H1 (cell line): ENCODE results near the gene GRK3. TPM values are rescaled to one million over a fixed set of nuclear protein-coding genes. Genes with fewer than 3 reads are reported as not detected.

ENCODE experiments used
- CTCF ChIA-PET: fragments of 300-600 bp; sonication (Branson Sonifier 250); formaldehyde crosslinking; loops from one replicate; lab custom pipeline; 2021; ENCODE audit not compliant: partially characterized antibody; lab: Charles Lee
- POLR2A ChIA-PET: fragments of 300-600 bp; sonication (Branson Sonifier 250); formaldehyde crosslinking; loops from one replicate; lab custom pipeline; 2021; ENCODE audit warnings: inconsistent platforms; ENCODE audit not compliant: partially characterized antibody; lab: Charles Lee
- DNase-seq, 2 experiments: peaks; one replicate each; pipeline versions ENCODE4 v3.0.0 to v3.0.0-alpha.2; 2010 to 2022; ENCODE audit warnings: low spot score in 2 of 2, low read depth in 1 of 2, mixed read lengths in 1 of 2
- FAIRE-seq: peaks from 2 replicates; lab custom pipeline; 2011; peaks lifted over from hg19 to GRCh38; lab: Jason Lieb, UNC
- H2AFZ ChIP-seq: 2 replicates; pipeline ENCODE4 v1.8.1; 2012; ENCODE audit warnings: low read length, inconsistent platforms
- H2AK5ac ChIP-seq: 2 replicates; pipeline ENCODE4 v1.6.1; 2013; ENCODE audit warnings: low read depth, low read length
- H2BK120ac ChIP-seq: replicated peaks from 2 replicates; pipeline ENCODE3; 2013; ENCODE audit warnings: low read depth, low read length, inconsistent platforms
- H2BK12ac ChIP-seq: 2 replicates; pipeline ENCODE4 v1.6.1; 2013; ENCODE audit warnings: low read depth, low read length
- H2BK15ac ChIP-seq: 2 replicates; pipeline ENCODE4 v1.6.1; 2013; ENCODE audit warnings: low read length
- H2BK20ac ChIP-seq: 2 replicates; pipeline ENCODE4 v1.6.1; 2013; ENCODE audit warnings: low read length
- H2BK5ac ChIP-seq: 2 replicates; pipeline ENCODE4 v1.6.1; 2013; ENCODE audit warnings: low read depth, low read length
- H3K14ac ChIP-seq: 2 replicates; pipeline ENCODE4 v1.6.1; 2013; ENCODE audit warnings: inconsistent platforms; ENCODE audit not compliant: insufficient read length
- H3K18ac ChIP-seq: 2 replicates; pipeline ENCODE4 v1.6.1; 2013; ENCODE audit warnings: low read length; ENCODE audit errors: extremely low read depth
- H3K23ac ChIP-seq: 2 replicates; pipeline ENCODE4 v1.6.1; 2013; ENCODE audit warnings: inconsistent platforms; ENCODE audit not compliant: insufficient read length
- H3K23me2 ChIP-seq: 2 replicates; pipeline ENCODE4 v1.6.1; 2013; ENCODE audit warnings: low read depth, low read length
- H3K27ac ChIP-seq: 2 replicates; pipeline ENCODE4 v1.6.1; 2011; ENCODE audit warnings: low read depth, low read length, inconsistent platforms
- H3K27me3 ChIP-seq, 4 experiments: replicated peaks in 1 of 4; 1 replicate in 1 of 4; 2 replicates in 3 of 4; pipeline versions ENCODE4 v1.6.1 to v1.8.1; 2011 to 2013; ENCODE audit warnings: low read length in 3 of 4, mild to moderate bottlenecking in 3 of 4, inconsistent platforms in 2 of 4, mixed read lengths in 2 of 4, moderate library complexity in 1 of 4; ENCODE audit not compliant: control insufficient read depth in 3 of 4, insufficient read depth in 3 of 4; ENCODE audit errors: extremely low read depth in 1 of 4
- H3K36me3 ChIP-seq, 4 experiments: 2 replicates each; pipeline versions ENCODE4 v1.6.1 to v1.8.1; 2011 to 2013; ENCODE audit warnings: mild to moderate bottlenecking in 4 of 4, low read length in 3 of 4, moderate library complexity in 2 of 4, control low read depth in 1 of 4, inconsistent platforms in 1 of 4; ENCODE audit not compliant: insufficient read depth in 4 of 4, control insufficient read depth in 2 of 4
- H3K4ac ChIP-seq: replicated peaks from 2 replicates; pipeline ENCODE3; 2013; ENCODE audit warnings: low read length, low read depth, mixed read lengths, inconsistent platforms; ENCODE audit not compliant: insufficient read length
- H3K4me1 ChIP-seq, 4 experiments: replicated peaks in 1 of 4; 1 replicate in 1 of 4; 2 replicates in 3 of 4; pipeline versions ENCODE4 v1.6.1 to v1.8.1; 2011 to 2013; ENCODE audit warnings: low read length in 3 of 4, inconsistent platforms in 2 of 4, mixed read lengths in 1 of 4; ENCODE audit not compliant: insufficient read depth in 4 of 4, control insufficient read depth in 3 of 4
- H3K4me2 ChIP-seq, 2 experiments: 2 replicates each; pipeline versions ENCODE4 v1.6.1 to v1.8.1; 2011 to 2013; ENCODE audit warnings: low read depth in 2 of 2, low read length in 2 of 2, control low read depth in 1 of 2, inconsistent platforms in 1 of 2, mild to moderate bottlenecking in 1 of 2; ENCODE audit not compliant: insufficient read depth in 1 of 2
- H3K4me3 ChIP-seq, 4 experiments: fragments of 200-600, 300-600 bp in 1 of 4; sonication (generic), shearing (Covaris generic), sonication (Bioruptor Twin) in 1 of 4; 2 replicates each; pipeline versions ENCODE4 v1.5.1 to v1.8.1; 2011 to 2016; ENCODE audit warnings: low read length in 4 of 4, low read depth in 3 of 4, control low read depth in 2 of 4, inconsistent platforms in 2 of 4, mild to moderate bottlenecking in 2 of 4, mixed read lengths in 1 of 4, moderate library complexity in 1 of 4; ENCODE audit not compliant: insufficient read depth in 2 of 4; ENCODE audit errors: extremely low read depth in 1 of 4
- H3K56ac ChIP-seq: replicated peaks from 2 replicates; pipeline ENCODE3; 2013; ENCODE audit warnings: low read depth, mild to moderate bottlenecking, mixed read lengths, low read length, inconsistent platforms; ENCODE audit not compliant: insufficient read length
- H3K79me1 ChIP-seq: 2 replicates; pipeline ENCODE4 v1.6.1; 2013; ENCODE audit warnings: low read depth, low read length, control low read depth
- H3K79me2 ChIP-seq, 2 experiments: 2 replicates each; pipeline versions ENCODE4 v1.6.1 to v1.8.1; 2012 to 2013; ENCODE audit warnings: low read length in 2 of 2, mild to moderate bottlenecking in 2 of 2, inconsistent platforms in 1 of 2; ENCODE audit not compliant: insufficient read depth in 2 of 2, control insufficient read depth in 1 of 2
- H3K9ac ChIP-seq, 4 experiments: replicated peaks in 1 of 4; 1 replicate in 1 of 4; 2 replicates in 3 of 4; pipeline versions ENCODE4 v1.6.1 to v1.8.1; 2011 to 2013; ENCODE audit warnings: low read depth in 3 of 4, low read length in 3 of 4, control low read depth in 2 of 4, mild to moderate bottlenecking in 2 of 4, moderate library complexity in 2 of 4, inconsistent platforms in 1 of 4; ENCODE audit errors: extremely low read depth in 1 of 4
- H3K9me3 ChIP-seq, 2 experiments: 2 replicates each; pipeline versions ENCODE4 v1.6.1 to v1.8.1; 2012 to 2013; ENCODE audit warnings: mild to moderate bottlenecking in 2 of 2, moderate library complexity in 2 of 2, control low read depth in 1 of 2, inconsistent platforms in 1 of 2, low read depth in 1 of 2, low read length in 1 of 2, mixed read lengths in 1 of 2; ENCODE audit not compliant: insufficient read depth in 2 of 2
- H4K20me1 ChIP-seq, 2 experiments: replicated peaks in 1 of 2; 2 replicates each; pipeline versions ENCODE3 to v1.8.1; 2011 to 2013; ENCODE audit warnings: inconsistent platforms in 2 of 2, low read length in 2 of 2, mild to moderate bottlenecking in 1 of 2; ENCODE audit not compliant: insufficient read depth in 2 of 2, control insufficient read depth in 1 of 2
- H4K5ac ChIP-seq: 2 replicates; pipeline ENCODE4 v1.6.1; 2013; ENCODE audit warnings: low read length, low read depth, mixed read lengths, inconsistent platforms; ENCODE audit not compliant: insufficient read length
- H4K8ac ChIP-seq: 2 replicates; pipeline ENCODE4 v1.8.0; 2013; ENCODE audit warnings: mild to moderate bottlenecking, moderate library complexity, low read length, inconsistent platforms; ENCODE audit not compliant: insufficient read depth; ENCODE audit errors: extremely low read depth
- H4K91ac ChIP-seq: replicated peaks from 2 replicates; pipeline ENCODE3; 2013; ENCODE audit warnings: low read length, mixed read lengths, inconsistent platforms; ENCODE audit not compliant: insufficient read length
- CEBPB ChIP-seq: IDR thresholded peaks from 2 replicates; pipeline ENCODE4 v1.6.1; 2012; ENCODE audit warnings: low read depth, low read length
- EP300 ChIP-seq, 2 experiments: IDR thresholded peaks; 1 replicate in 1 of 2; 2 replicates in 1 of 2; pipeline ENCODE4 v1.6.1; 2011 to 2012; ENCODE audit warnings: low read depth in 2 of 2, low read length in 2 of 2, mild to moderate bottlenecking in 2 of 2, borderline replicate concordance in 1 of 2, inconsistent platforms in 1 of 2, moderate library complexity in 1 of 2
- POLR2AphosphoS5 ChIP-seq: IDR thresholded peaks from 2 replicates; pipeline ENCODE4 v1.6.1; 2011; ENCODE audit warnings: low read depth, low read length
- SIN3A ChIP-seq, 2 experiments: IDR thresholded peaks in 1 of 2; conservative IDR thresholded peaks in 1 of 2; 2 replicates each; pipeline ENCODE4 v1.6.1; 2011 to 2012; ENCODE audit warnings: low read length in 2 of 2, improper control_type of control experiment in 1 of 2, low read depth in 1 of 2, mild to moderate bottlenecking in 1 of 2
- TAF1 ChIP-seq: IDR thresholded peaks from 2 replicates; pipeline ENCODE4 v1.6.1; 2011; ENCODE audit warnings: mild to moderate bottlenecking, low read depth, low read length
- ZNF274 ChIP-seq: IDR thresholded peaks from 2 replicates; pipeline ENCODE4 v1.7.0; 2012; ENCODE audit warnings: low read length, borderline replicate concordance; ENCODE audit errors: extremely low read depth
- WGBS, 2 experiments: shearing (Covaris generic) in 1 of 2; methylation state at CpG; one replicate each; pipeline versions ENCODE4 v1.1.6 to v1.1.7; 2013 to 2015; ENCODE audit warnings: low lambda C conversion rate in 2 of 2, mixed read lengths in 2 of 2, inconsistent platforms in 1 of 2, low coverage in 1 of 2, missing lambda C conversion rate in 1 of 2; ENCODE audit not compliant: insufficient replicate concordance in 2 of 2, insufficient coverage in 1 of 2, insufficient read length in 1 of 2; ENCODE audit errors: extremely low coverage in 1 of 2, missing lambda C conversion rate in 1 of 2; 5-methylcytosine and 5-hydroxymethylcytosine counted together
- polyA plus RNA-seq, 7 experiments: library from polyadenylated mRNA; depleted of rRNA in 3 of 7; stranded (reverse) in 5 of 7; unstranded in 2 of 7; fragments of >200 nt in 5 of 7; fragments of 200-250 nt in 2 of 7; gene quantifications; 1 replicate in 5 of 7; 2 replicates in 1 of 7; 4 replicates in 1 of 7; pipeline versions ENCODE4 v1.2.1 to v1.2.3, GENCODE V29; 2011 to 2013; ENCODE audit warnings: missing spikeins in 2 of 7, mixed read lengths in 2 of 7
- total RNA-seq: library from RNA; stranded (reverse); fragmentation: NEBNext Ultra II Directional; extraction: Animal tissue kit (Norgen Biotek cat#: 25700); gene quantifications from 2 replicates; pipeline ENCODE4 v1.2.1, GENCODE V29; 2021

The GRK3 gene
- total and polyA plus RNA-seq, 2 of the 8 experiments (the other 6 are each of a cell fraction or from before 2014, with no cell fraction given) = 7.5 to 35.3 TPM

- Histone ChIP-seq H3K79me2 (no peaks in the 10 kb centered on the region), H3K27me3 (no peaks in the 10 kb centered on the region), H4K5ac (no peak overlapping the region), H3K4me2 (no peak overlapping the region), H3K18ac (no peak overlapping the region), H2AK5ac (no peak overlapping the region), H3K14ac (no peak overlapping the region), H2AFZ (no peak overlapping the region), H3K27ac (no peak overlapping the region), H3K4me3 (no peak overlapping the region), H2BK20ac (no peak overlapping the region), H4K20me1 (peaks cover 0 to 1% of the 10 kb centered on the region in 2 experiments), H3K56ac (no peak overlapping the region), H2BK12ac (no peak overlapping the region), H3K23me2 (no peaks in the 10 kb centered on the region; the same call in 1 of the 2 replicates), H2BK120ac (no peak overlapping the region), H3K4me1 (no peaks in the 10 kb centered on the region; a peak in 1 of 7 replicates), H4K8ac (no peak overlapping the region), H3K79me1 (no peaks in the 10 kb centered on the region), H3K23ac (no peak overlapping the region), H4K91ac (no peak overlapping the region), H3K4ac (no peak overlapping the region), H3K9ac (no peak overlapping the region), H3K9me3 (no peaks in the 10 kb centered on the region), H2BK5ac (no peak overlapping the region), H3K36me3 (peaks cover 0 to 3% (median 2%) of the 10 kb centered on the region in 4 experiments; a peak in 2 of 8 replicates), H2BK15ac (no peak overlapping the region)
- DNase-seq = no peak
- FAIRE-seq = no peak
- ChIA-PET POLR2A (no interaction called here), CTCF (interaction anchor here (0.6 kb wide), 1 partner anchor 22 kb away, joined by 3 read pairs; no protein-coding TSS in a partner anchor)
- WGBS, 2 experiments = 84% methylated on average over 2 of the region's 2 CpGs; no CpG with 5 or more reads in 1 of the 2 experiments
- no peak for TF ChIP-seq ZNF274
- TF ChIP-seq SIN3A (conservative IDR thresholded peaks at IDR 0.05 in 1 of 2, IDR thresholded peaks at IDR 0.05 in 1 of 2; ENCODE audit: low read depth in 1 of 2, low read length in 2 of 2) = no peak
- TF ChIP-seq POLR2AphosphoS5 = no peak
- TF ChIP-seq TAF1 = no peak
- TF ChIP-seq EP300 (IDR thresholded peaks at IDR 0.05; ENCODE audit: borderline replicate concordance in 1 of 2, low read depth in 2 of 2, low read length in 2 of 2) = no peak
- no peak for TF ChIP-seq CEBPB
Observed at GRCh38 chr22:25696763-25697162, 132.3 kb downstream of the GRK3 start.
